Measurements from ENCODE around the gene DYTN.

DNA sequence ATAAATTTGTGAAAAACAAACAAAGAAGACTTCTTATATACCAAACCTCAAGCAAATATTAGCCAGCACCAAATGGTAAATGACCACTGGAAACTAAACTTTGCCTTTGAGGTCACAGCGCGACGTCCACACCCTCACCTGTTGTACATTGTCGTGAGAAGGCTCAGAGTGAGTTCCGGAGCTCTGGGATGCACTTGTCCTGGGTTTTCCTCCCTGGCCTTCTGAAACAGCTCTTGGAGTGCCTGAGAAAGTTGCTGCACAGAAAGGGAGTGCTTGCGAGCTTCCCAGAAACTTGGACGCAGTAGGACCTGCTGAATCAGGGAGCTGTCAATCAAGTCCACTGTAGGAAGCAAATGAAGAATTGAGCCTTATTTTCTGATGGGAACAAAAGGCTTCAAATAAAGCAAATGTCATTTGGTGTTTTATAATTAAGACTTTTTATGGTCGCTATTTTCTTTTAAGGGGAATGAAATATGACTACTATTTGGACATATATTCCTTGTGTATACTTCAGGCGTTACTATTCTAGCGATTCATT, 11.0 kb downstream of the DYTN start:
- TF ChIP-seq POLR2A (IDR thresholded peaks at IDR 0.05; ENCODE audit: low read depth, low read length): no peak
- no peak for TF ChIP-seq POLR2AphosphoS5 (IDR thresholded peaks at IDR 0.05; ENCODE audit: low read depth, low read length)

Data from GM12892 (cell line).